ENCODE results near the gene IRF2BPL. TPM values are rescaled to one million over a fixed set of nuclear protein-coding genes. Genes with fewer than 3 reads are reported as not detected.

The IRF2BPL gene
- total RNA-seq, result 10 to 100 TPM; 21.0 to 53.5 (median 32.5) TPM

GRCh38 chr14:77028384-77029231 lies at the start of gene IRF2BPL:
Gene IRF2BPL (minus strand): TSS chr14:77028708. CDS start chr14:77027792, 916 bp downstream.
- H3K36me3 ChIP-seq, result no peaks in the 10 kb centered on the region
- WGBS, 2 donors (ENCODE audit: low coverage in 1 of 2), result 0% methylated on average over 2 to 65 of the region's 84 CpGs
- DNase-seq, result peak; percentile 99
- intact Hi-C loops (cut with DNase I; ENCODE audit: low total_unique reads) (loop anchor here (5.0 kb wide), 1 partner anchor 111 kb away; no protein-coding TSS in a partner anchor), in situ Hi-C loops (cut with MboI; ENCODE audit: low pct_ligation_motif_present in 1 of 4, low pct_unique_long_range_greater_than_20kb in 1 of 4, low sequenced_read_pairs in 3 of 4) (no loop called here)
- no peaks in the 10 kb centered on the region for H3K27me3 ChIP-seq
- peaks cover 53 to 77% (median 61%) of the 10 kb centered on the region in 4 donors for H3K4me1 ChIP-seq
- no peaks in the 10 kb centered on the region for H3K9me3 ChIP-seq
- peak within 1 kb of the TSS; percentile 99 to 100 (median 100) for H3K27ac ChIP-seq
- H3K4me3 ChIP-seq, result peak within 1 kb of the TSS; percentile 73 to 77 (median 76)
- TF ChIP-seq POLR2AphosphoS5 (IDR thresholded peaks at IDR 0.05) (peak; percentile 98), POLR2A (IDR thresholded peaks at IDR 0.05) (peak; percentile 93), EP300 (IDR thresholded peaks at IDR 0.05; ENCODE audit: low read depth) (peak; percentile 80)
- TF ChIP-seq, protein P1, sequence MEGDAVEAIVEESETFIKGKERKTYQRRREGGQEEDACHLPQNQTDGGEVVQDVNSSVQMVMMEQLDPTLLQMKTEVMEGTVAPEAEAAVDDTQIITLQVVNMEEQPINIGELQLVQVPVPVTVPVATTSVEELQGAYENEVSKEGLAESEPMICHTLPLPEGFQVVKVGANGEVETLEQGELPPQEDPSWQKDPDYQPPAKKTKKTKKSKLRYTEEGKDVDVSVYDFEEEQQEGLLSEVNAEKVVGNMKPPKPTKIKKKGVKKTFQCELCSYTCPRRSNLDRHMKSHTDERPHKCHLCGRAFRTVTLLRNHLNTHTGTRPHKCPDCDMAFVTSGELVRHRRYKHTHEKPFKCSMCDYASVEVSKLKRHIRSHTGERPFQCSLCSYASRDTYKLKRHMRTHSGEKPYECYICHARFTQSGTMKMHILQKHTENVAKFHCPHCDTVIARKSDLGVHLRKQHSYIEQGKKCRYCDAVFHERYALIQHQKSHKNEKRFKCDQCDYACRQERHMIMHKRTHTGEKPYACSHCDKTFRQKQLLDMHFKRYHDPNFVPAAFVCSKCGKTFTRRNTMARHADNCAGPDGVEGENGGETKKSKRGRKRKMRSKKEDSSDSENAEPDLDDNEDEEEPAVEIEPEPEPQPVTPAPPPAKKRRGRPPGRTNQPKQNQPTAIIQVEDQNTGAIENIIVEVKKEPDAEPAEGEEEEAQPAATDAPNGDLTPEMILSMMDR (IDR thresholded peaks at IDR 0.05), result no peak

GRCh38 chr14:77077040-77077439 lies 48.5 kb upstream of the IRF2BPL start:
- no peak overlapping the region for H3K4me3 ChIP-seq

DNA sequence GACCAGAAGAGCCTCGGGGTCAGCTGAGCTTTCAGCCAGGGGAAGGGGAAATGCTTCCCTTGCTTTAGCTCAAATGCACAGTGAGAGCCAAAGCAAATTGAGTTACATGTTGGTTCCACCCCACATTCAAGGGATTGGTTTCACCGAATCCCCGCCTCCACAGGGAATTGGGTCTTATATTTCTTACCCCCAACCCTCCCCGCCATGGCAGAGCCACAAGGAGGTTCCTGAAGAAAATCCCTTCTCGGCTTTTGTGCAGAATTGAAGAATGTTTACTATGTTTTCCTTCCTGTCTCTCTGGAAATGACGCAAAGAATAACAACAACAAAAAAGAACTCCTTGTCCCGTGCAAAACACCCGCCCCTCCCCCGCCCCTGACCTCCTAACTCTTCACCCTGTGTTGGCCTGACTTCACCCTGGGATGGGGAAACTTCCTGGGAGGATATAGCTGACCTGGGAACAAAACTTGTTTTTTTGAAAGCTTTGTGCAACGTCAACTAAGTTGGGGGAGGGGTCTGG lies 47.7 kb upstream of the IRF2BPL start:
- DNase-seq, result peak; percentile 65
- in situ Hi-C loops (cut with MboI; ENCODE audit: low pct_ligation_motif_present in 1 of 4, low pct_unique_long_range_greater_than_20kb in 1 of 4, low sequenced_read_pairs in 3 of 4) (no loop called here), intact Hi-C loops (cut with DNase I; ENCODE audit: low total_unique reads) (no loop called here)
- Histone ChIP-seq H3K36me3 (no peaks in the 10 kb centered on the region), H3K27ac (peak overlapping the region; percentile 67 to 86 (median 84)), H3K9me3 (no peaks in the 10 kb centered on the region), H3K27me3 (no peaks in the 10 kb centered on the region), H3K4me1 (peaks cover 0 to 19% (median 1%) of the 10 kb centered on the region in 4 donors), H3K4me3 (peak overlapping the region in 1 of 4 donors; percentile 8)
- 61 to 62% methylated on average over 6 to 10 of the region's 10 CpGs for WGBS, 2 donors (ENCODE audit: low coverage in 1 of 2)
- TF ChIP-seq POLR2AphosphoS5 (IDR thresholded peaks at IDR 0.05) (peak in 2 of 3 donors; percentile 70 to 77), POLR2A (IDR thresholded peaks at IDR 0.05) (peak; percentile 61), EP300 (IDR thresholded peaks at IDR 0.05; ENCODE audit: low read depth) (peak; percentile 92)
- TF ChIP-seq, protein P1 (IDR thresholded peaks at IDR 0.05), result no peak

More at GRCh38 chr14:77077040-77077439, 48.5 kb upstream of the IRF2BPL start:
- Histone ChIP-seq H3K9me3 (no peaks in the 10 kb centered on the region), H3K36me3 (no peaks in the 10 kb centered on the region), H3K4me1 (peaks cover 0 to 19% (median 1%) of the 10 kb centered on the region in 4 donors), H3K27ac (peak overlapping the region; percentile 67 to 81 (median 77)), H3K27me3 (no peaks in the 10 kb centered on the region)
- TF ChIP-seq EP300 (IDR thresholded peaks at IDR 0.05; ENCODE audit: low read depth), result no peak
- TF ChIP-seq, protein P1 (IDR thresholded peaks at IDR 0.05), result no peak
- no peak for TF ChIP-seq POLR2A (IDR thresholded peaks at IDR 0.05)
- no peak for TF ChIP-seq POLR2AphosphoS5 (IDR thresholded peaks at IDR 0.05)
- in situ Hi-C loops (cut with MboI; ENCODE audit: low pct_ligation_motif_present in 1 of 4, low pct_unique_long_range_greater_than_20kb in 1 of 4, low sequenced_read_pairs in 3 of 4), result no loop called here
- intact Hi-C loops (cut with DNase I; ENCODE audit: low total_unique reads), result no loop called here
- 90 to 96% methylated on average over 3 of the region's 3 CpGs for WGBS, 2 donors (ENCODE audit: low coverage in 1 of 2)
- DNase-seq, result no peak

DNA sequence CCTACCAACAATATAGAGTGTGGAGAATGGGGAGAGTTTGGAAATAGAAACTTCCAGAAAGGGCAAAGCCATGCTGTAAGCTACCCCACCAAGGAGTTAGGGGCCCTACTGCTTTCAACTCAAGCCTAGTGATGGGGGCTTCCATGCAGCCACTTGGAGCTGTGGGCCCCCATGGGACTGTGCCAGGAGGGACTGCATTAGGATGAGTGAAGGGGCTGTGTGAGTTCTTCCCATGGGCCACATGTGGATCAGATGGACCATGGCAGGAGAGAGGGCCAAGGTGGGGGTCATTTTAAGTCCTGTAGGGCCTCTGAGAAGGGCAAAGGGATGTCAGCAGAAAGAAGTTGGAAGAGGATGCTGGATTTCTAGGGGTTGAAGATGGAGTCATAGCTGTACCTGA lies 46.5 kb upstream of the IRF2BPL start:
- in situ Hi-C loops (cut with MboI; ENCODE audit: low pct_ligation_motif_present in 1 of 4, low pct_unique_long_range_greater_than_20kb in 1 of 4, low sequenced_read_pairs in 3 of 4) (no loop called here), intact Hi-C loops (cut with DNase I; ENCODE audit: low total_unique reads) (no loop called here)
- peak overlapping the region; percentile 54 to 86 (median 84) for H3K27ac ChIP-seq

More for the DNA sequence above, 46.5 kb upstream of the IRF2BPL start:
- no peaks in the 10 kb centered on the region for H3K36me3 ChIP-seq
- TF ChIP-seq POLR2A (IDR thresholded peaks at IDR 0.05) (no peak), POLR2AphosphoS5 (IDR thresholded peaks at IDR 0.05) (no peak), EP300 (IDR thresholded peaks at IDR 0.05; ENCODE audit: low read depth) (no peak)
- TF ChIP-seq, protein P1 (IDR thresholded peaks at IDR 0.05), result no peak
- no peak for DNase-seq
- H3K9me3 ChIP-seq, result no peaks in the 10 kb centered on the region
- H3K4me1 ChIP-seq, result peaks cover 2 to 27% (median 4%) of the 10 kb centered on the region in 4 donors
- H3K4me3 ChIP-seq, result no peak overlapping the region
- H3K27me3 ChIP-seq, result no peaks in the 10 kb centered on the region

Data from transverse colon (tissue), 4 donors.